HCT116 (cell line): Measurements from ENCODE around the gene DPH6.

Experiments used
- CTCF ChIP-seq, 3 experiments: fragments of 200-600 bp in 1 of 3; sonication (generic) in 1 of 3; IDR thresholded peaks in 2 of 3; conservative IDR thresholded peaks in 1 of 3; 2 replicates each; pipeline ENCODE4 v1.5.1; 2012 to 2017; ENCODE audit warnings: low read depth in 2 of 3, low read length in 2 of 3, antibody characterized with exemption in 1 of 3, borderline replicate concordance in 1 of 3, control low read depth in 1 of 3, mild to moderate bottlenecking in 1 of 3, mixed read lengths in 1 of 3, mixed run types in 1 of 3, moderate library complexity in 1 of 3; ENCODE audit not compliant: insufficient read depth in 1 of 3
- JUND ChIP-seq: IDR thresholded peaks from 2 replicates; pipeline ENCODE4 v1.6.1; 2012
- POLR2A ChIP-seq: IDR thresholded peaks from 2 replicates; pipeline ENCODE4 v1.7.0; 2011; ENCODE audit warnings: borderline replicate concordance; ENCODE audit not compliant: insufficient read depth, insufficient read length; ENCODE audit errors: extremely low read depth
- POLR2AphosphoS5 ChIP-seq: IDR thresholded peaks from 2 replicates; pipeline ENCODE4 v1.6.1; 2011; ENCODE audit warnings: mild to moderate bottlenecking, low read depth, low read length, moderate library complexity
- RAD21 ChIP-seq: IDR thresholded peaks from 2 replicates; pipeline ENCODE4 v1.6.1; 2012; ENCODE audit warnings: low read depth, mild to moderate bottlenecking
- REST ChIP-seq: IDR thresholded peaks from 2 replicates; pipeline ENCODE4 v1.6.1; 2012; ENCODE audit warnings: low read depth
- YY1 ChIP-seq: IDR thresholded peaks from 2 replicates; pipeline ENCODE4 v1.6.1; 2011; ENCODE audit warnings: low read length, low read depth, moderate library complexity, mild to moderate bottlenecking; ENCODE audit not compliant: insufficient replicate concordance; ENCODE audit errors: extremely low read depth

GRCh38 chr15:35458176-35458856 lies 87.6 kb downstream of the DPH6 start:
- TF ChIP-seq CTCF (IDR thresholded peaks at IDR 0.05 in 2 of 3, conservative IDR thresholded peaks at IDR 0.05 in 1 of 3; ENCODE audit: borderline replicate concordance in 1 of 3, insufficient read depth in 1 of 3, low read depth in 2 of 3, low read length in 2 of 3) (no peak), POLR2AphosphoS5 (no peak), REST (no peak), POLR2A (no peak), JUND (no peak), RAD21 (no peak), YY1 (no peak)
